ENCODE results near the gene TMEM187. TPM values are rescaled to one million over a fixed set of nuclear protein-coding genes. Genes with fewer than 3 reads are reported as not detected.

Gene TMEM187
- total RNA-seq, 1 donor from 2014 or later = 14.4 TPM

DNA sequence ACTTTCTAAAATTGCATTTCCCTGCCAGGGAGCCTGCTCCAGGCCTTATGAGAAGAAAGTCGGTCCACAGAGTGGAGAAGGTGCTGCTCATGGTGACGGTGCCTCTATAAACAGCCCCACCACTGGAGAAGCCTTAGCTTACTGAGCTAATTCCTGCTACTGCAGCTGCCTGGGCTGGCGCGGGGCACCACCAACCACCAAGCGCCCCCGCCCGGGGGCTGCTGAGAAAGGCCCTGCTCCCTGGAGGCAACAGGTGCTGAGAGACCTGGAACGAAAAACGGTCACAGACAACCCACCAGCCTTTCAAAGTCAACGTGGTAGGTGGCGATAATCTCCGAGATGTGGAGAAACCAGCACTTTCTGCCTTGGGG, 3.8 kb upstream of the TMEM187 start:
- H3K36me3 Mint-ChIP-seq = peaks cover 11% of the 10 kb centered on the region
- no peak for DNase-seq (ENCODE audit: extremely low spot score, unreplicated experiment)
- H3K4me1 Mint-ChIP-seq (ENCODE audit: unreplicated experiment) = peaks cover 35% of the 10 kb centered on the region
- peak overlapping the region; percentile 100 for H3K4me3 Mint-ChIP-seq
- H3K9me3 Mint-ChIP-seq = no peaks in the 10 kb centered on the region
- no peak overlapping the region for H3K27ac Mint-ChIP-seq
- no peaks in the 10 kb centered on the region for H3K27me3 Mint-ChIP-seq
- TF ChIP-seq, protein P1, sequence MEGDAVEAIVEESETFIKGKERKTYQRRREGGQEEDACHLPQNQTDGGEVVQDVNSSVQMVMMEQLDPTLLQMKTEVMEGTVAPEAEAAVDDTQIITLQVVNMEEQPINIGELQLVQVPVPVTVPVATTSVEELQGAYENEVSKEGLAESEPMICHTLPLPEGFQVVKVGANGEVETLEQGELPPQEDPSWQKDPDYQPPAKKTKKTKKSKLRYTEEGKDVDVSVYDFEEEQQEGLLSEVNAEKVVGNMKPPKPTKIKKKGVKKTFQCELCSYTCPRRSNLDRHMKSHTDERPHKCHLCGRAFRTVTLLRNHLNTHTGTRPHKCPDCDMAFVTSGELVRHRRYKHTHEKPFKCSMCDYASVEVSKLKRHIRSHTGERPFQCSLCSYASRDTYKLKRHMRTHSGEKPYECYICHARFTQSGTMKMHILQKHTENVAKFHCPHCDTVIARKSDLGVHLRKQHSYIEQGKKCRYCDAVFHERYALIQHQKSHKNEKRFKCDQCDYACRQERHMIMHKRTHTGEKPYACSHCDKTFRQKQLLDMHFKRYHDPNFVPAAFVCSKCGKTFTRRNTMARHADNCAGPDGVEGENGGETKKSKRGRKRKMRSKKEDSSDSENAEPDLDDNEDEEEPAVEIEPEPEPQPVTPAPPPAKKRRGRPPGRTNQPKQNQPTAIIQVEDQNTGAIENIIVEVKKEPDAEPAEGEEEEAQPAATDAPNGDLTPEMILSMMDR (conservative IDR thresholded peaks at IDR 0.05) = no peak

DNA sequence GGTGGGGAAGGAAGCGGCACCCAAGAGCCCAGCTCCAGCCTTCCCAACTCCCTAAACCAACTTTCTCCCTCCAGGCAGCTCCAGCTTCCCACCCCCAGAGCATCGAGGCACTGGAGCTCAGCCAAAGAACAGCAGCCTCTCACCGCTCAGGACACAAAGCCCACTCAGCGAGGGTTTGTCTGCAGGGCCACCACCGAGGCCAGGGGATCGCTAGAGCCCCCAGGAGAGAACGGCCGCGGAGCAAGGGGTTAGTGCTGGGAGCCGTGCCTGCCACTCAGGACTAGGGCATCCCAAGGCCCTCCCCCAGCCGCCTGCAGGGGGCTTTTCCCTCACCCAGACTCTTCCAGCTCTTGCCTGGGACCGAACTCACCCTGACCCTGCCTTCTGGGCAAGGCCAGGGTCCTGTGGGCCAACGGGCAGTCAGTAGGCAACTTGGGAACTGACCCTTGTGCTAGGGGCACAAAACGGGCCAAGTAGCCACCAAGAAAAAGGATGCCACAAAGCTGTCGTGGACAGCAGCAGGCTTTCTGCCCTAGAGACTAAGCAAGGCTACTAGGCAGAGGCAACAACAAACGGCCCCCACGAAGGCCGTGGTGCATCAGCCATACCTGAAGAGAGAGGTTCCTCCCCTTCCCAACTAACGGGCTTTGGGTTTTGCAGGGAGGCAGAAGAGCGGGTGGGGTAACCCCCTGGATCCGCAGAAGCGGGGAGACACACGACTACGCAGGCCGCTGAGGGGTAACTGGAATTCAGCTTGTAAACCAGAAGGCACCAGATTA, 3.2 kb upstream of the TMEM187 start:
- H3K4me3 Mint-ChIP-seq = peak overlapping the region; percentile 100
- peaks cover 38% of the 10 kb centered on the region for H3K4me1 Mint-ChIP-seq (ENCODE audit: unreplicated experiment)
- TF ChIP-seq, protein P1 (conservative IDR thresholded peaks at IDR 0.05) = peak; percentile 49
- DNase-seq (ENCODE audit: extremely low spot score, unreplicated experiment) = no peak
- peak overlapping the region; percentile 99 for H3K27ac Mint-ChIP-seq
- no peaks in the 10 kb centered on the region for H3K27me3 Mint-ChIP-seq
- H3K36me3 Mint-ChIP-seq = peaks cover 11% of the 10 kb centered on the region
- H3K9me3 Mint-ChIP-seq = no peaks in the 10 kb centered on the region

GRCh38 chrX:153969904-153970356, 2.6 kb upstream of the TMEM187 start:
- H3K4me1 Mint-ChIP-seq (ENCODE audit: unreplicated experiment) = peaks cover 44% of the 10 kb centered on the region
- H3K27me3 Mint-ChIP-seq = no peaks in the 10 kb centered on the region
- DNase-seq (ENCODE audit: extremely low spot score, unreplicated experiment) = no peak
- H3K36me3 Mint-ChIP-seq = peaks cover 11% of the 10 kb centered on the region
- H3K27ac Mint-ChIP-seq = peak overlapping the region; percentile 99
- no peaks in the 10 kb centered on the region for H3K9me3 Mint-ChIP-seq
- H3K4me3 Mint-ChIP-seq = peak overlapping the region; percentile 100
- TF ChIP-seq, protein P1 (conservative IDR thresholded peaks at IDR 0.05) = no peak

GRCh38 chrX:153970357-153971123, 2.0 kb upstream of the TMEM187 start:
- Mint-ChIP-seq H3K36me3 (peaks cover 11% of the 10 kb centered on the region), H3K27me3 (no peaks in the 10 kb centered on the region), H3K4me3 (peak overlapping the region; percentile 100), H3K9me3 (no peaks in the 10 kb centered on the region), H3K4me1 (ENCODE audit: unreplicated experiment) (peaks cover 45% of the 10 kb centered on the region), H3K27ac (peak overlapping the region; percentile 99)
- DNase-seq (ENCODE audit: extremely low spot score, unreplicated experiment) = no peak
- TF ChIP-seq, protein P1 (conservative IDR thresholded peaks at IDR 0.05) = no peak

DNA sequence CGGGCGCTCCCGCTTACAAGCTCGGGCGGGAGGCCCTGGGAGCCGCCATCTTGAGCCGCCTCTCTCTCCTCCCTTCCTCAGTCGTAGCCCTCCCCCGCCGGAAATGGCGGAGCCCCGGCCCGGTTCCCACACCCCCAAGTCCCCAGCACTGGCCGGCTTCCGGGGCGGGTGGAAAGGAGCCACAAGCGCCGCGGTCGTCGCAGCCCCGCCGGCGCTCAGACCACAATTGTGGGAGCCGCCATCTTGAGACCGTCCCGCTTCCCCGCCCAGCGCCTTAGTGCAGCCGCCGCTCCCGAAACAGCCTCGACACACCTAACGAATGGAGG, 1.5 kb upstream of the TMEM187 start:
- peak overlapping the region; percentile 99 for H3K27ac Mint-ChIP-seq
- H3K9me3 Mint-ChIP-seq = no peaks in the 10 kb centered on the region
- peak overlapping the region; percentile 100 for H3K4me3 Mint-ChIP-seq
- DNase-seq (ENCODE audit: extremely low spot score, unreplicated experiment) = peak; percentile 93
- H3K36me3 Mint-ChIP-seq = peaks cover 11% of the 10 kb centered on the region
- TF ChIP-seq, protein P1 (conservative IDR thresholded peaks at IDR 0.05) = no peak
- H3K27me3 Mint-ChIP-seq = no peaks in the 10 kb centered on the region
- peaks cover 43% of the 10 kb centered on the region for H3K4me1 Mint-ChIP-seq (ENCODE audit: unreplicated experiment)
